Liver (tissue), 3 donors: ENCODE data around the gene DRG2.

Experiments
- EGR1 ChIP-seq, 2 donors: IDR thresholded peaks; 2 replicates each; pipeline ENCODE4 v1.6.1; 2016 to 2018; ENCODE audit warnings: antibody characterized with exemption in 2 of 2, low read depth in 2 of 2
- JUND ChIP-seq, 2 donors: IDR thresholded peaks; 2 replicates each; pipeline ENCODE4 v1.6.1; 2016; ENCODE audit warnings: antibody characterized with exemption in 2 of 2
- MAX ChIP-seq: IDR thresholded peaks from 2 replicates; pipeline ENCODE4 v1.6.1; 2016; ENCODE audit warnings: antibody characterized with exemption
- RAD21 ChIP-seq, 2 donors: IDR thresholded peaks; 2 replicates each; pipeline ENCODE4 v1.6.1; 2016; ENCODE audit warnings: antibody characterized with exemption in 2 of 2, mild to moderate bottlenecking in 2 of 2
- ZBTB33 ChIP-seq: IDR thresholded peaks from 2 replicates; pipeline ENCODE4 v1.6.1; 2016; ENCODE audit warnings: antibody characterized with exemption
- TF ChIP-seq, protein P1 (sequence below): fragments of 150-350 bp; IDR thresholded peaks from 2 replicates; pipeline ENCODE4 v1.5.1; 2017; ENCODE audit warnings: improper control_type of control experiment, low read depth, low read length; ENCODE audit not compliant: missing input control
- TF ChIP-seq, protein P2 (sequence below): IDR thresholded peaks from 2 replicates; pipeline ENCODE4 v1.6.1; 2016; ENCODE audit warnings: antibody characterized with exemption, mild to moderate bottlenecking
- donor health status: healthy.
- donor health status: healthy.

DNA sequence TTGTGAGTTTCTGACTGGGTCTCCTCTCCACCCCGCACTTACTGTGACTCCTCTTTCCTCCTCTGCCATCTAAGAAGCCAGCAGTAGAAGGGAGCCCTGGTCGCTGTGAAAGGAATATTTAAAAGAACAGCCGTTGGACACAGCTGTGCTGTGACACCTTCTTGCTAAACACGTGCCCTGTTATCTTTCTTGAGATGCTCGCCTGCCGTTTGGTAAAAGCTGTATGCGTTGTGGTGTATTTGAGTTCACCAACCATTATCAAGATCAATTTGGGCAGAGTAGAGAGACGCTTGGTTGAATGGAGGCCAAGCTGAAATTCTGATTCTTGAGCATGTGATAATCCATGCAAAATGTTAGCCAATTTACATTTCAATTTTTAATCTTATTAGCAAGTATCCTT is 44.8 kb upstream of the DRG2 start:
- TF ChIP-seq, protein P1, sequence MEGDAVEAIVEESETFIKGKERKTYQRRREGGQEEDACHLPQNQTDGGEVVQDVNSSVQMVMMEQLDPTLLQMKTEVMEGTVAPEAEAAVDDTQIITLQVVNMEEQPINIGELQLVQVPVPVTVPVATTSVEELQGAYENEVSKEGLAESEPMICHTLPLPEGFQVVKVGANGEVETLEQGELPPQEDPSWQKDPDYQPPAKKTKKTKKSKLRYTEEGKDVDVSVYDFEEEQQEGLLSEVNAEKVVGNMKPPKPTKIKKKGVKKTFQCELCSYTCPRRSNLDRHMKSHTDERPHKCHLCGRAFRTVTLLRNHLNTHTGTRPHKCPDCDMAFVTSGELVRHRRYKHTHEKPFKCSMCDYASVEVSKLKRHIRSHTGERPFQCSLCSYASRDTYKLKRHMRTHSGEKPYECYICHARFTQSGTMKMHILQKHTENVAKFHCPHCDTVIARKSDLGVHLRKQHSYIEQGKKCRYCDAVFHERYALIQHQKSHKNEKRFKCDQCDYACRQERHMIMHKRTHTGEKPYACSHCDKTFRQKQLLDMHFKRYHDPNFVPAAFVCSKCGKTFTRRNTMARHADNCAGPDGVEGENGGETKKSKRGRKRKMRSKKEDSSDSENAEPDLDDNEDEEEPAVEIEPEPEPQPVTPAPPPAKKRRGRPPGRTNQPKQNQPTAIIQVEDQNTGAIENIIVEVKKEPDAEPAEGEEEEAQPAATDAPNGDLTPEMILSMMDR, result no peak
- no peak for TF ChIP-seq EGR1 (IDR thresholded peaks at IDR 0.05; ENCODE audit: low read depth in 2 of 2)
- no peak for TF ChIP-seq RAD21 (IDR thresholded peaks at IDR 0.05)
- no peak for TF ChIP-seq ZBTB33
- TF ChIP-seq, protein P2, sequence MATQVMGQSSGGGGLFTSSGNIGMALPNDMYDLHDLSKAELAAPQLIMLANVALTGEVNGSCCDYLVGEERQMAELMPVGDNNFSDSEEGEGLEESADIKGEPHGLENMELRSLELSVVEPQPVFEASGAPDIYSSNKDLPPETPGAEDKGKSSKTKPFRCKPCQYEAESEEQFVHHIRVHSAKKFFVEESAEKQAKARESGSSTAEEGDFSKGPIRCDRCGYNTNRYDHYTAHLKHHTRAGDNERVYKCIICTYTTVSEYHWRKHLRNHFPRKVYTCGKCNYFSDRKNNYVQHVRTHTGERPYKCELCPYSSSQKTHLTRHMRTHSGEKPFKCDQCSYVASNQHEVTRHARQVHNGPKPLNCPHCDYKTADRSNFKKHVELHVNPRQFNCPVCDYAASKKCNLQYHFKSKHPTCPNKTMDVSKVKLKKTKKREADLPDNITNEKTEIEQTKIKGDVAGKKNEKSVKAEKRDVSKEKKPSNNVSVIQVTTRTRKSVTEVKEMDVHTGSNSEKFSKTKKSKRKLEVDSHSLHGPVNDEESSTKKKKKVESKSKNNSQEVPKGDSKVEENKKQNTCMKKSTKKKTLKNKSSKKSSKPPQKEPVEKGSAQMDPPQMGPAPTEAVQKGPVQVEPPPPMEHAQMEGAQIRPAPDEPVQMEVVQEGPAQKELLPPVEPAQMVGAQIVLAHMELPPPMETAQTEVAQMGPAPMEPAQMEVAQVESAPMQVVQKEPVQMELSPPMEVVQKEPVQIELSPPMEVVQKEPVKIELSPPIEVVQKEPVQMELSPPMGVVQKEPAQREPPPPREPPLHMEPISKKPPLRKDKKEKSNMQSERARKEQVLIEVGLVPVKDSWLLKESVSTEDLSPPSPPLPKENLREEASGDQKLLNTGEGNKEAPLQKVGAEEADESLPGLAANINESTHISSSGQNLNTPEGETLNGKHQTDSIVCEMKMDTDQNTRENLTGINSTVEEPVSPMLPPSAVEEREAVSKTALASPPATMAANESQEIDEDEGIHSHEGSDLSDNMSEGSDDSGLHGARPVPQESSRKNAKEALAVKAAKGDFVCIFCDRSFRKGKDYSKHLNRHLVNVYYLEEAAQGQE, result no peak
- no peak for TF ChIP-seq JUND (IDR thresholded peaks at IDR 0.05)
- no peak for TF ChIP-seq MAX
